HCT116 (cell line): ENCODE data around the gene ZNF41. TPM values are rescaled to one million over a fixed set of nuclear protein-coding genes. Genes with fewer than 3 reads are reported as not detected.

ENCODE experiments used
- ATAC-seq: fragments of 200-7000 bp; cut with Tn5 transposase; 2 replicates; pipeline ENCODE4 v1.9.1; 2020; ENCODE audit warnings: mild to moderate bottlenecking, moderate library complexity
- BruUV-seq: library from RNA; stranded (reverse); fragments of 400-500 nt; replicated peaks from 2 replicates; lab custom pipeline; 2021; lab: Mats Ljungman, UMichigan
- CTCF ChIA-PET: fragments of 300-600 bp; sonication (Branson Sonifier 250); formaldehyde crosslinking; loops from one replicate; lab custom pipeline; 2021; ENCODE audit warnings: antibody characterized with exemption; lab: Charles Lee
- POLR2A ChIA-PET: fragments of 300-600, 350-600 bp; sonication (Branson Sonifier 250); formaldehyde crosslinking; loops from one replicate; lab custom pipeline; 2021; ENCODE audit warnings: antibody characterized with exemption; lab: Charles Lee
- RAD21 ChIA-PET, 2 experiments: fragments of 300-600 bp; sonication (Branson Sonifier 250); formaldehyde crosslinking; loops; one replicate each; lab custom pipeline; 2023; ENCODE audit warnings: low total read pairs in 2 of 2; ENCODE audit not compliant: uncharacterized antibody in 2 of 2, unreplicated experiment in 2 of 2, low non-redundant PET in 1 of 2; lab: Charles Lee
- DNase-seq: peaks from one replicate; pipeline ENCODE4 v3.0.0-alpha.2; 2010; ENCODE audit warnings: low read depth, low spot score
- H2AFZ ChIP-seq: fragments of 200-600 bp; shearing (Covaris generic), sonication (generic); 2 replicates; pipeline ENCODE4 v1.6.1; 2017; ENCODE audit warnings: low read depth, mixed run types, mixed read lengths, antibody characterized with exemption, low read length; ENCODE audit not compliant: poor library complexity, severe bottlenecking
- H3K27ac ChIP-seq: 2 replicates; pipeline ENCODE4 v1.5.1; 2012; ENCODE audit warnings: low read depth, low read length
- H3K27me3 ChIP-seq: fragments of 200-600 bp; sonication (generic); 2 replicates; pipeline ENCODE4 v1.6.1; 2016; ENCODE audit warnings: mixed run types, low read length, mixed read lengths; ENCODE audit not compliant: insufficient read depth
- H3K36me3 ChIP-seq, 2 experiments: fragments of 200-500 bp in 1 of 2; fragments of 200-600 bp in 1 of 2; sonication (Bioruptor generic) in 1 of 2; sonication (generic) in 1 of 2; 2 replicates each; pipeline versions ENCODE4 v1.5.1 to v1.6.1; 2014 to 2016; ENCODE audit warnings: low read length in 2 of 2, inconsistent platforms in 1 of 2, mixed read lengths in 1 of 2, mixed run types in 1 of 2; ENCODE audit not compliant: insufficient read depth in 2 of 2, control insufficient read depth in 1 of 2
- H3K4me1 ChIP-seq, 2 experiments: fragments of 200-600 bp in 1 of 2; sonication (generic) in 1 of 2; 2 replicates each; pipeline versions ENCODE4 v1.5.1 to v1.6.1; 2012 to 2017; ENCODE audit warnings: low read length in 2 of 2, inconsistent platforms in 1 of 2, mild to moderate bottlenecking in 1 of 2, mixed read lengths in 1 of 2, mixed run types in 1 of 2, moderate library complexity in 1 of 2; ENCODE audit not compliant: insufficient read depth in 2 of 2, control insufficient read depth in 1 of 2
- H3K4me2 ChIP-seq: fragments of 200-600 bp; sonication (generic); 2 replicates; pipeline ENCODE4 v1.6.1; 2017; ENCODE audit warnings: mixed run types, low read length, mixed read lengths
- H3K4me3 ChIP-seq, 2 experiments: fragments of 200-600 bp in 1 of 2; sonication (generic) in 1 of 2; replicated peaks in 1 of 2; 2 replicates each; pipeline ENCODE4 v1.5.1; 2011 to 2016; ENCODE audit warnings: low read length in 2 of 2, control low read depth in 1 of 2, low read depth in 1 of 2, mild to moderate bottlenecking in 1 of 2, mixed read lengths in 1 of 2, mixed run types in 1 of 2
- H3K79me2 ChIP-seq: fragments of 200-600 bp; sonication (generic); 2 replicates; pipeline ENCODE4 v1.6.1; 2017; ENCODE audit warnings: mild to moderate bottlenecking, mixed run types, low read length, moderate library complexity, mixed read lengths; ENCODE audit not compliant: insufficient read depth
- H3K9ac ChIP-seq: fragments of 200-600 bp; sonication (generic); 2 replicates; pipeline ENCODE4 v1.6.1; 2016; ENCODE audit warnings: low read length, mixed read lengths
- H3K9me2 ChIP-seq: fragments of 200-600 bp; sonication (generic), shearing (Covaris generic); 2 replicates; pipeline ENCODE4 v1.6.1; 2017; ENCODE audit warnings: mixed run types, mild to moderate bottlenecking, moderate library complexity; ENCODE audit not compliant: insufficient read depth
- H3K9me3 ChIP-seq, 2 experiments: fragments of 200-500 bp in 1 of 2; fragments of 200-600 bp in 1 of 2; sonication (Bioruptor generic) in 1 of 2; sonication (generic) in 1 of 2; 2 replicates each; pipeline ENCODE4 v1.6.1; 2014 to 2017; ENCODE audit warnings: low read length in 2 of 2, mixed read lengths in 2 of 2, inconsistent platforms in 1 of 2, low read depth in 1 of 2, mild to moderate bottlenecking in 1 of 2, mixed run types in 1 of 2, moderate library complexity in 1 of 2; ENCODE audit not compliant: control insufficient read depth in 1 of 2, insufficient read depth in 1 of 2
- H4K20me1 ChIP-seq: fragments of 200-600 bp; sonication (generic), shearing (Covaris generic); 2 replicates; pipeline ENCODE4 v1.6.1; 2017; ENCODE audit warnings: mixed run types, mild to moderate bottlenecking, moderate library complexity; ENCODE audit not compliant: insufficient read depth
- CBX3 ChIP-seq: IDR thresholded peaks from 2 replicates; pipeline ENCODE4 v1.6.1; 2012; ENCODE audit warnings: low read depth
- EZH2phosphoT487 ChIP-seq: fragments of 200-600 bp; IDR thresholded peaks from 2 replicates; pipeline ENCODE4 v1.6.1; 2018; ENCODE audit warnings: antibody characterized with exemption, borderline replicate concordance
- FOSL1 ChIP-seq: IDR thresholded peaks from 2 replicates; pipeline ENCODE4 v1.6.1; 2012; ENCODE audit warnings: low read depth
- TCF7L2 ChIP-seq: IDR thresholded peaks from 2 replicates; pipeline ENCODE4 v1.7.0; 2011; ENCODE audit warnings: borderline replicate concordance, inconsistent platforms; ENCODE audit not compliant: insufficient read depth, insufficient read length; ENCODE audit errors: extremely low read depth
- ZFX ChIP-seq: fragments of 450-650 bp; IDR thresholded peaks from 2 replicates; pipeline ENCODE4 v1.6.1; 2017
- intact Hi-C: fragments of 100-400 bp; cut with micrococcal nuclease; formaldehyde crosslinking; loops from 2 replicates; pipeline ENCODE4 v1.10.0; 2022
- total RNA-seq: library from RNA; stranded (reverse); gene quantifications from one replicate; pipeline ENCODE4 v1.2.1, GENCODE V29; 2021; ENCODE audit not compliant: unreplicated experiment

ZNF41 gene
- total RNA-seq, 1 experiment from 2014 or later: 7.4 TPM

DNA sequence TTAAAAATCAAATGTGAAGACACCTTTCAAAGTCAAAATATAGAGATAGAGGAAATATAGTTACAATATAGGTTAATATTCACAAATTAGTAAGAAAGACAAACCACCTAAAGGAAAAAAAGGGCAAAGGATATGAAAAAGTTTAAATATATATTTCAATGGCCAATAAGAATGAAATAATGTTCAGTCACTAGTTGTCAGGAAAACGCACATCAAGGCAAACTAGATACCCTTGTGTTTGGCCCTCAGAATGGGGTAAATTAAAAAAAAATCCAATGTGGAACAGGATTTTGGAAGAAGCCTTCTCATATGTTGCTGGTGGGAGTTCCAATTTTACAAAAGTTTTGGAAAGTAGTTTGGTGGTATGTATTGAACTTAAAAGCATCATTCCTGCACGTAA, 2.4 kb downstream of the ZNF41 start:
- no TSS peak for BruUV-seq

DNA sequence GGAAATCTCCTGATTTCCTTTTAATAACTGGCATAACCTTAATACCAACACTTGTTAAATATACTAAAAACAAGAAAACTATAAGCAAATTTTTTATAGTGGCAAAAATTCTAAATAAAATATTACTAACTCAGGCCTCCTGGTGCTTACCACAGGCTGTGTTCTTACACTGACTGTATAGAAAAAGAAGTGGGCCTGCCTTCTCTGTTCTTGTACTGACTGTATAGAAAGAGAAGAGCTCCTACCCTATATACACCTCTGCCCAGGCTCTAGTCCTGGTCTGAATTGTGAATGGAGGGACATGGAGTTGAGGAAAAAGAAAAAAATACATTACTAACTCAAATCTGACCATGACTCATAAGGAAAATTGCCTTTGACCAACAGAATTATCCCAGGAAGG, 7.5 kb downstream of the ZNF41 start:
- no peak overlapping the region for H3K27ac ChIP-seq
- DNase-seq (no peak), ATAC-seq (no peak)
- H3K9ac ChIP-seq: no peak overlapping the region
- no peaks in the 10 kb centered on the region for H3K4me1 ChIP-seq
- H3K27me3 ChIP-seq: no peaks in the 10 kb centered on the region
- no TSS peak for BruUV-seq
- H3K9me2 ChIP-seq: no peaks in the 10 kb centered on the region
- TF ChIP-seq CBX3: no peak
- TF ChIP-seq EZH2phosphoT487: no peak
- no peak for TF ChIP-seq FOSL1
- no peak for TF ChIP-seq TCF7L2
- TF ChIP-seq, all 23 proteins: peak for 0
- Histone ChIP-seq H3K36me3 (no peaks in the 10 kb centered on the region), H2AFZ (no peak overlapping the region), H3K4me3 (no peak overlapping the region), H4K20me1 (no peaks in the 10 kb centered on the region), H3K4me2 (no peak overlapping the region), H3K9me3 (no peaks in the 10 kb centered on the region), H3K79me2 (peaks cover 29% of the 10 kb centered on the region; the same call in 1 of the 2 replicates)
- ChIA-PET CTCF (no interaction called here), RAD21 (no interaction called here), POLR2A (no interaction called here)
- intact Hi-C loops: no loop called here

More for the DNA sequence above, 2.4 kb downstream of the ZNF41 start:
- Histone ChIP-seq H3K27me3 (no peaks in the 10 kb centered on the region), H3K27ac (no peak overlapping the region), H4K20me1 (no peaks in the 10 kb centered on the region), H3K4me2 (no peak overlapping the region), H3K9me3 (no peaks in the 10 kb centered on the region), H3K4me1 (peaks cover 0 to 21% of the 10 kb centered on the region in 2 experiments; a peak in 2 of 4 replicates), H3K9me2 (no peaks in the 10 kb centered on the region), H3K79me2 (peaks cover 37% of the 10 kb centered on the region), H3K9ac (no peak overlapping the region), H3K4me3 (no peak overlapping the region), H2AFZ (no peak overlapping the region), H3K36me3 (no peaks in the 10 kb centered on the region)
- TF ChIP-seq ZFX: no peak
- RAD21 ChIA-PET: no interaction called here
- ATAC-seq (no peak), DNase-seq (no peak)
- CTCF ChIA-PET: no interaction called here
- intact Hi-C loops: loop anchor here (5.0 kb wide), 1 partner anchor 288 kb away; the partner anchor contains the start of gene UBA1
- POLR2A ChIA-PET: no interaction called here
